Hepatocyte (in vitro differentiated cells): ENCODE measurements around the gene GAA.

Experiments
- EZH2 ChIP-seq: fragments of 200-600 bp; sonication (generic); IDR thresholded peaks from 2 replicates; pipeline ENCODE4 v1.6.1; 2016; ENCODE audit warnings: antibody characterized with exemption, mild to moderate bottlenecking, borderline replicate concordance
- TF ChIP-seq, protein P1 (sequence below): fragments of 200-600 bp; sonication (generic); IDR thresholded peaks from 2 replicates; pipeline ENCODE4 v1.5.1; 2016; ENCODE audit warnings: antibody characterized with exemption, mild to moderate bottlenecking; ENCODE audit not compliant: poor library complexity

DNA sequence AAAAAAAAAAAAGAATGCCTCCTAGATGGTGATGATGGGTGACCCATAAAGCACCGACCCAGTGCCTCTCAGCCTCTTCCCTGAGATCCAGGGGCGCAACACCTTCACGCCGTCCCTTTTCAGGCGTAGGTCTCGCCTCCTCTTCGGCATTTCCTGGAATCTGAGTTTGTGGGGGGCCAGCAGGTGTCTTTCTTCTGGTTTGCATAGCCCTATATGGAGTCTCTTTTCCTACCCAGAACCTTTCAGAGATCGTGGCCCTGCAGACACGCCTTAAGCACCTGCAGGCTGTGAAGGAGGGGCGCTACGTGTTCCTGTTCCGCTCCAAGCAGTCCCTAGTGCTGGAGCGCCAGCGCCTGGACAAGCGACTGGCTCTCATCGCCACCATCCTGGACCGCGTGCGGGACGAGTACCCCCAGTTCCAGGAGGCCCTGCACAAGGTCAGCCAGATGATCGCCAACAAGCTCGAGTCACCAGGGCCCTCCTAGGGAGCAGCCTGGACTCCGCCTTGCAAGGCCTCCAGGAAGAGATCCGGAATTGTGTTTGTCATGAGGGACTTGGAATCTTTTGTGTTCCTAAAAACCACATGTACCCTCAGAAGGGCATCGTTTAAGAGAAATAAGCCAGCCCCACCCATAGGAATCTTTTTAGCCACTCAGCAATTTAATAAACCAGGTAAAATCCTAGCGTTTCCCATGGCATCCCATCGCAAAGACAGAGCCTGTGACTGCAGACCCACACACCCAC is 1.9 kb upstream of the GAA start:
- TF ChIP-seq, protein P1, sequence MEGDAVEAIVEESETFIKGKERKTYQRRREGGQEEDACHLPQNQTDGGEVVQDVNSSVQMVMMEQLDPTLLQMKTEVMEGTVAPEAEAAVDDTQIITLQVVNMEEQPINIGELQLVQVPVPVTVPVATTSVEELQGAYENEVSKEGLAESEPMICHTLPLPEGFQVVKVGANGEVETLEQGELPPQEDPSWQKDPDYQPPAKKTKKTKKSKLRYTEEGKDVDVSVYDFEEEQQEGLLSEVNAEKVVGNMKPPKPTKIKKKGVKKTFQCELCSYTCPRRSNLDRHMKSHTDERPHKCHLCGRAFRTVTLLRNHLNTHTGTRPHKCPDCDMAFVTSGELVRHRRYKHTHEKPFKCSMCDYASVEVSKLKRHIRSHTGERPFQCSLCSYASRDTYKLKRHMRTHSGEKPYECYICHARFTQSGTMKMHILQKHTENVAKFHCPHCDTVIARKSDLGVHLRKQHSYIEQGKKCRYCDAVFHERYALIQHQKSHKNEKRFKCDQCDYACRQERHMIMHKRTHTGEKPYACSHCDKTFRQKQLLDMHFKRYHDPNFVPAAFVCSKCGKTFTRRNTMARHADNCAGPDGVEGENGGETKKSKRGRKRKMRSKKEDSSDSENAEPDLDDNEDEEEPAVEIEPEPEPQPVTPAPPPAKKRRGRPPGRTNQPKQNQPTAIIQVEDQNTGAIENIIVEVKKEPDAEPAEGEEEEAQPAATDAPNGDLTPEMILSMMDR, result no peak
- no peak for TF ChIP-seq EZH2
